GM12878 (cell line): ENCODE data around the gene OR4D1.

Experiments
- ASH2L ChIP-seq: fragments of 300-600, 200-600 bp; sonication (generic); IDR thresholded peaks from 2 replicates; pipeline ENCODE4 v1.6.1; 2017; ENCODE audit warnings: low read depth, mild to moderate bottlenecking, borderline replicate concordance
- CEBPB ChIP-seq, 2 experiments: fragments of 150-350 bp in 1 of 2; IDR thresholded peaks; 2 replicates each; pipeline ENCODE4 v1.6.1; 2012 to 2014; ENCODE audit warnings: low read depth in 2 of 2, low read length in 2 of 2, borderline replicate concordance in 1 of 2, inconsistent platforms in 1 of 2
- CTCF ChIP-seq, 3 experiments: IDR thresholded peaks in 2 of 3; conservative IDR thresholded peaks in 1 of 3; 2 replicates each; pipeline ENCODE4 v1.5.1; 2011; ENCODE audit warnings: low read depth in 3 of 3, low read length in 3 of 3, mild to moderate bottlenecking in 3 of 3, control low read depth in 2 of 3, moderate library complexity in 2 of 3, inconsistent platforms in 1 of 3, mixed read lengths in 1 of 3; ENCODE audit not compliant: control insufficient read depth in 2 of 3, insufficient read depth in 1 of 3; ENCODE audit errors: extremely low read depth in 1 of 3
- ETV6 ChIP-seq, 2 experiments: fragments of 450-650 bp in 1 of 2; IDR thresholded peaks in 1 of 2; conservative IDR thresholded peaks in 1 of 2; 2 replicates each; pipeline ENCODE4 v1.6.1; 2014; ENCODE audit warnings: antibody characterized with exemption in 1 of 2, borderline replicate concordance in 1 of 2, low read depth in 1 of 2, mild to moderate bottlenecking in 1 of 2, moderate library complexity in 1 of 2
- IRF3 ChIP-seq: fragments of 450-650 bp; IDR thresholded peaks from 2 replicates; pipeline ENCODE4 v1.6.1; 2014; ENCODE audit warnings: mild to moderate bottlenecking
- JUND ChIP-seq: IDR thresholded peaks from 2 replicates; pipeline ENCODE4 v1.6.1; 2012; ENCODE audit warnings: low read depth, mild to moderate bottlenecking, low read length, improper control_type of control experiment, moderate library complexity
- KAT2A ChIP-seq: conservative IDR thresholded peaks from 2 replicates; pipeline ENCODE4 v1.6.1; 2011; ENCODE audit warnings: low read depth, low read length; ENCODE audit not compliant: control insufficient read depth
- PAX5 ChIP-seq: IDR thresholded peaks from 2 replicates; pipeline ENCODE4 v1.6.1; 2011; ENCODE audit warnings: low read depth, low read length, borderline replicate concordance
- POLR2AphosphoS5 ChIP-seq: IDR thresholded peaks from 2 replicates; pipeline ENCODE4 v1.6.1; 2011; ENCODE audit warnings: mild to moderate bottlenecking, low read length, inconsistent platforms
- REST ChIP-seq: IDR thresholded peaks from 2 replicates; pipeline ENCODE4 v1.6.1; 2012; ENCODE audit warnings: mild to moderate bottlenecking, low read depth, low read length
- SP1 ChIP-seq: IDR thresholded peaks from one replicate; pipeline ENCODE4 v1.6.1; 2011; ENCODE audit warnings: low read depth, low read length
- USF1 ChIP-seq: IDR thresholded peaks from 2 replicates; pipeline ENCODE4 v1.6.1; 2011; ENCODE audit warnings: borderline replicate concordance, low read depth, mild to moderate bottlenecking, moderate library complexity, mixed read lengths, low read length; ENCODE audit not compliant: insufficient read depth; ENCODE audit errors: extremely low read length
- ZSCAN29 ChIP-seq: fragments of 450-650 bp; IDR thresholded peaks from 2 replicates; pipeline ENCODE4 v1.6.1; 2017; ENCODE audit warnings: mild to moderate bottlenecking, moderate library complexity

- TF ChIP-seq IRF3: no peak
- no peak for TF ChIP-seq POLR2AphosphoS5
- TF ChIP-seq JUND: no peak
- TF ChIP-seq SP1: no peak
- no peak for TF ChIP-seq CTCF (IDR thresholded peaks at IDR 0.05 in 2 of 3, conservative IDR thresholded peaks at IDR 0.05 in 1 of 3; ENCODE audit: control insufficient read depth in 2 of 3, extremely low read depth in 1 of 3, insufficient read depth in 1 of 3, low read depth in 3 of 3, low read length in 3 of 3)
- TF ChIP-seq KAT2A: no peak
- no peak for TF ChIP-seq CEBPB (IDR thresholded peaks at IDR 0.05; ENCODE audit: borderline replicate concordance in 1 of 2, low read depth in 2 of 2, low read length in 2 of 2)
- no peak for TF ChIP-seq ETV6 (conservative IDR thresholded peaks at IDR 0.05 in 1 of 2, IDR thresholded peaks at IDR 0.05 in 1 of 2; ENCODE audit: borderline replicate concordance in 1 of 2, low read depth in 1 of 2)
- no peak for TF ChIP-seq USF1
- TF ChIP-seq PAX5: no peak
- no peak for TF ChIP-seq ASH2L
- no peak for TF ChIP-seq REST
- no peak for TF ChIP-seq ZSCAN29
Observed at GRCh38 chr17:58156839-58157803, 8.9 kb downstream of the OR4D1 start.
